Liver (tissue), 9 donors: ENCODE measurements around the gene MGAT1. TPM values are rescaled to one million over a fixed set of nuclear protein-coding genes. Genes with fewer than 3 reads are reported as not detected.

Experiments used
- DNase-seq: peaks from one replicate; pipeline ENCODE4 v3.0.0-alpha.2; 2017; ENCODE audit warnings: low spot score
- H3K27ac ChIP-seq, 2 donors: one replicate each; pipeline ENCODE4 v1.7.0; 2013; ENCODE audit warnings: inconsistent platforms in 2 of 2, low read length in 2 of 2, control low read depth in 1 of 2, low read depth in 1 of 2, mild to moderate bottlenecking in 1 of 2
- H3K27me3 ChIP-seq, 4 donors: one replicate each; pipeline versions ENCODE4 v1.6.1 to v1.7.0; 2013; ENCODE audit warnings: low read length in 3 of 4, inconsistent platforms in 1 of 4, mild to moderate bottlenecking in 1 of 4, moderate library complexity in 1 of 4; ENCODE audit not compliant: control insufficient read depth in 4 of 4, insufficient read depth in 4 of 4
- H3K36me3 ChIP-seq, 4 donors: one replicate each; pipeline versions ENCODE4 v1.6.1 to v1.7.0; 2013; ENCODE audit warnings: low read length in 3 of 4, mild to moderate bottlenecking in 3 of 4, low read depth in 1 of 4, moderate library complexity in 1 of 4; ENCODE audit not compliant: control insufficient read depth in 4 of 4, insufficient read depth in 3 of 4
- H3K4me1 ChIP-seq, 4 donors: one replicate each; pipeline versions ENCODE4 v1.6.1 to v1.7.0; 2013; ENCODE audit warnings: low read length in 3 of 4, mild to moderate bottlenecking in 3 of 4, moderate library complexity in 1 of 4; ENCODE audit not compliant: control insufficient read depth in 4 of 4, insufficient read depth in 4 of 4
- H3K4me3 ChIP-seq, 3 donors: one replicate each; pipeline versions ENCODE4 v1.6.1 to v1.7.0; 2013; ENCODE audit warnings: low read length in 3 of 3, control low read depth in 1 of 3, low read depth in 1 of 3, mild to moderate bottlenecking in 1 of 3
- H3K9ac ChIP-seq, 2 donors: one replicate each; pipeline ENCODE4 v1.7.0; 2013; ENCODE audit warnings: low read length in 2 of 2, mild to moderate bottlenecking in 2 of 2, moderate library complexity in 2 of 2, control low read depth in 1 of 2, low read depth in 1 of 2
- H3K9me3 ChIP-seq, 4 donors: one replicate each; pipeline versions ENCODE4 v1.6.1 to v1.7.0; 2013; ENCODE audit warnings: low read length in 3 of 4; ENCODE audit not compliant: control insufficient read depth in 4 of 4
- CTCF ChIP-seq: fragments of 150-350 bp; IDR thresholded peaks from 2 replicates; pipeline ENCODE4 v1.5.1; 2017; ENCODE audit warnings: improper control_type of control experiment, low read depth, low read length; ENCODE audit not compliant: missing input control
- EGR1 ChIP-seq, 2 donors: IDR thresholded peaks; 2 replicates each; pipeline ENCODE4 v1.6.1; 2016 to 2018; ENCODE audit warnings: antibody characterized with exemption in 2 of 2, low read depth in 2 of 2
- FOXA1 ChIP-seq: IDR thresholded peaks from 2 replicates; pipeline ENCODE4 v1.6.1; 2016; ENCODE audit warnings: antibody characterized with exemption
- FOXA2 ChIP-seq: IDR thresholded peaks from 2 replicates; pipeline ENCODE4 v1.6.1; 2016; ENCODE audit warnings: antibody characterized with exemption
- GABPA ChIP-seq, 2 donors: IDR thresholded peaks in 1 of 2; conservative IDR thresholded peaks in 1 of 2; 2 replicates each; pipeline ENCODE4 v1.6.1; 2016; ENCODE audit warnings: antibody characterized with exemption in 2 of 2, mild to moderate bottlenecking in 1 of 2, moderate library complexity in 1 of 2
- HNF4A ChIP-seq, 2 donors: conservative IDR thresholded peaks; 2 replicates each; pipeline ENCODE4 v1.6.1; 2016; ENCODE audit warnings: antibody characterized with exemption in 2 of 2, mild to moderate bottlenecking in 2 of 2
- HNF4G ChIP-seq: IDR thresholded peaks from 2 replicates; pipeline ENCODE4 v1.6.1; 2016; ENCODE audit warnings: antibody characterized with exemption
- JUND ChIP-seq, 2 donors: IDR thresholded peaks; 2 replicates each; pipeline ENCODE4 v1.6.1; 2016; ENCODE audit warnings: antibody characterized with exemption in 2 of 2
- NR2F2 ChIP-seq: IDR thresholded peaks from 2 replicates; pipeline ENCODE4 v1.6.1; 2016; ENCODE audit warnings: antibody characterized with exemption
- RAD21 ChIP-seq, 2 donors: IDR thresholded peaks; 2 replicates each; pipeline ENCODE4 v1.6.1; 2016; ENCODE audit warnings: antibody characterized with exemption in 2 of 2, mild to moderate bottlenecking in 2 of 2
- RXRA ChIP-seq, 2 donors: IDR thresholded peaks; 2 replicates each; pipeline ENCODE4 v1.6.1; 2017 to 2018; ENCODE audit warnings: antibody characterized with exemption in 2 of 2, mild to moderate bottlenecking in 1 of 2
- SP1 ChIP-seq: IDR thresholded peaks from 2 replicates; pipeline ENCODE4 v1.6.1; 2018; ENCODE audit warnings: antibody characterized with exemption, mild to moderate bottlenecking
- TAF1 ChIP-seq: conservative IDR thresholded peaks from 2 replicates; pipeline ENCODE4 v1.6.1; 2016; ENCODE audit warnings: antibody characterized with exemption, mild to moderate bottlenecking
- YY1 ChIP-seq: IDR thresholded peaks from 2 replicates; pipeline ENCODE4 v1.6.1; 2016; ENCODE audit warnings: antibody characterized with exemption, mild to moderate bottlenecking
- WGBS: extraction: QIAGEN DNeasy Blood & Tissue Kit; methylation state at CpG from one replicate; pipeline ENCODE4 v1.1.7; 2013; 5-methylcytosine and 5-hydroxymethylcytosine counted together
- polyA plus RNA-seq, 2 donors: library from polyadenylated mRNA; stranded (reverse) in 1 of 2; unstranded in 1 of 2; fragments of 200-250 nt in 1 of 2; fragments of >200 nt in 1 of 2; fragmentation: Nextera tagmentation in 1 of 2; extraction: Ambion mirVana in 1 of 2; gene quantifications; one replicate each; pipeline versions ENCODE4 v1.2.1 to v1.2.3, GENCODE V29; 2013 to 2015
- total RNA-seq, 2 donors: library from RNA; depleted of rRNA; stranded (reverse); fragments of >200 nt; gene quantifications; one replicate each; pipeline ENCODE4 v1.2.3, GENCODE V29; 2014
- TF ChIP-seq, protein P1 (sequence below): IDR thresholded peaks from 2 replicates; pipeline ENCODE4 v1.6.1; 2016; ENCODE audit warnings: antibody characterized with exemption
- TF ChIP-seq, protein P2 (sequence below): IDR thresholded peaks from 2 replicates; pipeline ENCODE4 v1.6.1; 2016; ENCODE audit warnings: antibody characterized with exemption, mild to moderate bottlenecking
- TF ChIP-seq, protein P3 (sequence below): IDR thresholded peaks from 2 replicates; pipeline ENCODE4 v1.6.1; 2016; ENCODE audit warnings: antibody characterized with exemption
- TF ChIP-seq, protein P4 (sequence below): IDR thresholded peaks from 2 replicates; pipeline ENCODE4 v1.6.1; 2016; ENCODE audit warnings: antibody characterized with exemption
- donor health status: healthy.
- donor health status: healthy.
- donor health status: healthy.
- donor health status: healthy.
- donor health status: healthy.

Gene MGAT1
- total and polyA plus RNA-seq, 4 donors: 73.0 to 125 (median 97.7) TPM

- TF ChIP-seq RAD21 (IDR thresholded peaks at IDR 0.05) (peak in 1 of 2 donors; percentile 31), EGR1 (IDR thresholded peaks at IDR 0.05; ENCODE audit: low read depth in 2 of 2) (no peak), FOXA1 (no peak), HNF4A (conservative IDR thresholded peaks at IDR 0.05) (peak; percentile 51 to 67), TAF1 (peak; percentile 66), JUND (IDR thresholded peaks at IDR 0.05) (no peak), NR2F2 (no peak), GABPA (IDR thresholded peaks at IDR 0.05 in 1 of 2, conservative IDR thresholded peaks at IDR 0.05 in 1 of 2) (peak in 1 of 2 donors; percentile 67), CTCF (peak; percentile 7), HNF4G (no peak), FOXA2 (no peak), SP1 (peak; percentile 35), RXRA (IDR thresholded peaks at IDR 0.05) (peak in 1 of 2 donors; percentile 56), YY1 (peak; percentile 97)
- TF ChIP-seq, protein P1, sequence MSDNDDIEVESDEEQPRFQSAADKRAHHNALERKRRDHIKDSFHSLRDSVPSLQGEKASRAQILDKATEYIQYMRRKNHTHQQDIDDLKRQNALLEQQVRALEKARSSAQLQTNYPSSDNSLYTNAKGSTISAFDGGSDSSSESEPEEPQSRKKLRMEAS: peak; percentile 69
- TF ChIP-seq, protein P2, sequence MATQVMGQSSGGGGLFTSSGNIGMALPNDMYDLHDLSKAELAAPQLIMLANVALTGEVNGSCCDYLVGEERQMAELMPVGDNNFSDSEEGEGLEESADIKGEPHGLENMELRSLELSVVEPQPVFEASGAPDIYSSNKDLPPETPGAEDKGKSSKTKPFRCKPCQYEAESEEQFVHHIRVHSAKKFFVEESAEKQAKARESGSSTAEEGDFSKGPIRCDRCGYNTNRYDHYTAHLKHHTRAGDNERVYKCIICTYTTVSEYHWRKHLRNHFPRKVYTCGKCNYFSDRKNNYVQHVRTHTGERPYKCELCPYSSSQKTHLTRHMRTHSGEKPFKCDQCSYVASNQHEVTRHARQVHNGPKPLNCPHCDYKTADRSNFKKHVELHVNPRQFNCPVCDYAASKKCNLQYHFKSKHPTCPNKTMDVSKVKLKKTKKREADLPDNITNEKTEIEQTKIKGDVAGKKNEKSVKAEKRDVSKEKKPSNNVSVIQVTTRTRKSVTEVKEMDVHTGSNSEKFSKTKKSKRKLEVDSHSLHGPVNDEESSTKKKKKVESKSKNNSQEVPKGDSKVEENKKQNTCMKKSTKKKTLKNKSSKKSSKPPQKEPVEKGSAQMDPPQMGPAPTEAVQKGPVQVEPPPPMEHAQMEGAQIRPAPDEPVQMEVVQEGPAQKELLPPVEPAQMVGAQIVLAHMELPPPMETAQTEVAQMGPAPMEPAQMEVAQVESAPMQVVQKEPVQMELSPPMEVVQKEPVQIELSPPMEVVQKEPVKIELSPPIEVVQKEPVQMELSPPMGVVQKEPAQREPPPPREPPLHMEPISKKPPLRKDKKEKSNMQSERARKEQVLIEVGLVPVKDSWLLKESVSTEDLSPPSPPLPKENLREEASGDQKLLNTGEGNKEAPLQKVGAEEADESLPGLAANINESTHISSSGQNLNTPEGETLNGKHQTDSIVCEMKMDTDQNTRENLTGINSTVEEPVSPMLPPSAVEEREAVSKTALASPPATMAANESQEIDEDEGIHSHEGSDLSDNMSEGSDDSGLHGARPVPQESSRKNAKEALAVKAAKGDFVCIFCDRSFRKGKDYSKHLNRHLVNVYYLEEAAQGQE: peak; percentile 10
- TF ChIP-seq, protein P3, sequence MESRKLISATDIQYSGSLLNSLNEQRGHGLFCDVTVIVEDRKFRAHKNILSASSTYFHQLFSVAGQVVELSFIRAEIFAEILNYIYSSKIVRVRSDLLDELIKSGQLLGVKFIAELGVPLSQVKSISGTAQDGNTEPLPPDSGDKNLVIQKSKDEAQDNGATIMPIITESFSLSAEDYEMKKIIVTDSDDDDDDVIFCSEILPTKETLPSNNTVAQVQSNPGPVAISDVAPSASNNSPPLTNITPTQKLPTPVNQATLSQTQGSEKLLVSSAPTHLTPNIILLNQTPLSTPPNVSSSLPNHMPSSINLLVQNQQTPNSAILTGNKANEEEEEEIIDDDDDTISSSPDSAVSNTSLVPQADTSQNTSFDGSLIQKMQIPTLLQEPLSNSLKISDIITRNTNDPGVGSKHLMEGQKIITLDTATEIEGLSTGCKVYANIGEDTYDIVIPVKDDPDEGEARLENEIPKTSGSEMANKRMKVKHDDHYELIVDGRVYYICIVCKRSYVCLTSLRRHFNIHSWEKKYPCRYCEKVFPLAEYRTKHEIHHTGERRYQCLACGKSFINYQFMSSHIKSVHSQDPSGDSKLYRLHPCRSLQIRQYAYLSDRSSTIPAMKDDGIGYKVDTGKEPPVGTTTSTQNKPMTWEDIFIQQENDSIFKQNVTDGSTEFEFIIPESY: peak; percentile 44
- TF ChIP-seq, protein P4, sequence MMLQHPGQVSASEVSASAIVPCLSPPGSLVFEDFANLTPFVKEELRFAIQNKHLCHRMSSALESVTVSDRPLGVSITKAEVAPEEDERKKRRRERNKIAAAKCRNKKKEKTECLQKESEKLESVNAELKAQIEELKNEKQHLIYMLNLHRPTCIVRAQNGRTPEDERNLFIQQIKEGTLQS: no peak
- H3K27me3 ChIP-seq: no peaks in the 10 kb centered on the region
- peak overlapping the region; percentile 94 to 97 for H3K27ac ChIP-seq
- DNase-seq: peak; percentile 87
- H3K9ac ChIP-seq: peak overlapping the region; percentile 68 to 87
- WGBS: 2% methylated on average over 80 of the region's 80 CpGs
- peaks cover 0 to 18% (median 12%) of the 10 kb centered on the region in 4 donors for H3K36me3 ChIP-seq
- peaks cover 0 to 3% (median 0%) of the 10 kb centered on the region in 4 donors for H3K9me3 ChIP-seq
- peaks cover 2 to 24% (median 19%) of the 10 kb centered on the region in 4 donors for H3K4me1 ChIP-seq
- peak overlapping the region; percentile 73 to 100 (median 88) for H3K4me3 ChIP-seq
Observed at GRCh38 chr5:180831139-180832093, 28.8 kb upstream of the MGAT1 start.
